ENCODE data around the gene ORC3.
"Not testable (repeated sequence)": the region's sequence is repeated elsewhere in the genome, so short reads cannot be mapped to it uniquely, and the experiment has no call there.

The ORC3 gene

DNA sequence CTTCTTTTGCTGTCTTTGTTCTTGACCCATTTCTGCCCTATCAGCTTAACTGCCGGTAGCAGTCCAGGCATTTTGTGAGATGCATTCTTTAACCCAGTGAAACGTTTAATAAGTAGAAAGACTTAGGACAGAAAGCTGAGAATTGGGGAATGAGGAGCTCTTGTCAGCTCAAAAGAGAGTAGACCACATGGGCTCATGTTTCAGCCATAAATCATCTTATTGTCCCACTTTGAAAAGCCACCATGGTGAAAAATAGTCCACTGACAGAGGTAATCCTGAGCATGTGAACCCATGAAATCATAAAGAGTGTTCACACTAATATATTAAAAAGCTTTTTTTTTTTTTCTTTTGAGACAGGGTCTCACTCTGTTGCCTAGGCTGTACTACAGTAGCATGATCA is 16.3 kb downstream of the ORC3 start:
- DNase-seq, result no peak

DNA sequence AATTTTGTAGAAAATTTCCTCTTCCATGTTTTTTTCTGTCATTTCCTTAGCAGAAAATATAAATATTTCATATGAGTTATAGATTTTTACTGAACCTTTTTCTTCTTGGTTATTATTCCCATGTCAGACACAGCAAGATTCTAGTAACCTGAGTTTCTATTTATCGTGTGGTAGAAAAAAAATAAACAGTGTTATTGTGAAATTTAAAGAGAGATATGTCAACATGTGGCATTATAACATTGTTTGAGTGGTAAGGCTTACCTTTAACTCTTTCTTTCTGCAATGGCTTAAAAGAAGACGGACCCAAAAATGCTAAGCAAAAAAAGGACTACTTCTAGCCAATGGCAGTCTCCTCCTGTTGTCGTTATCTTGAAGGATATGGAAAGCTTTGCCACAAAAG is 18.9 kb downstream of the ORC3 start:
- DNase-seq, result no peak

DNA sequence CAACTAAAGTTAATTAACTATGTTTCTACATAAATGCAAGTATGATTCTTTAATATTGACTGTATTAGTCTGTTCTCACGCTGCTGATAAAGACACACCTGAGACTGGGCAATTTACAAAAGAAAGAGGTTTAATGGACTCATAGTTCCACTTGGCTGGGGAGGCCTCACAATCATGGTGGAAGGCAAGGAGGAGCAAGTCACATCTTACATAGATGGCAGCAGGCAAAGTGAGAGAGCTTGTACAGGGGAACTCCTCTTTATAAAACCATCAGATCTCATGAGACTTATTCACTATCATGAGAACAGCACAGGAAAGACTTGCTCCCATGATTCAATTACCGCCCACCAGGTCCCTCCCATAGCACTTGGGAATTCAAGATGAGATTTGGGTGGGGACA is 23.1 kb downstream of the ORC3 start:
- DNase-seq, result not testable (repeated sequence)

DNA sequence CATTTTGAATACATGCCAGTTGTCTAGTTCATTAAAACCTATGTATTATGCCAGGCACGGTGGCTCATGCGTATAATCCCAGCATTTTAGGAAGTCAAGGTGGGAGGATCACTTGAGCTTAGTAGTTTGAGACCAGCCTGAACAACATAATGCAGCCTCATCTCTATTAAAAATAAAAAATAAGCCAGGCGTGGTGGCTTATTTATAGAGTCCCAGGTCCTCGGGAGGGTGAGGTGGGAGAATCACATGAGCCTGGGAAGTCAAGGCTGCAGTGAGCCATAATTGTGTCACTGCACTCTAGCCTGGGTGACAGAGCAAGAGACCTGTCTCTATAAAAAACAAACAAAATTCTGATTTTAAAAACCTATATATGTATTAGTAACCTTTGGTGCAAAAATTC is 27.5 kb downstream of the ORC3 start:
- no peak for DNase-seq

DNA sequence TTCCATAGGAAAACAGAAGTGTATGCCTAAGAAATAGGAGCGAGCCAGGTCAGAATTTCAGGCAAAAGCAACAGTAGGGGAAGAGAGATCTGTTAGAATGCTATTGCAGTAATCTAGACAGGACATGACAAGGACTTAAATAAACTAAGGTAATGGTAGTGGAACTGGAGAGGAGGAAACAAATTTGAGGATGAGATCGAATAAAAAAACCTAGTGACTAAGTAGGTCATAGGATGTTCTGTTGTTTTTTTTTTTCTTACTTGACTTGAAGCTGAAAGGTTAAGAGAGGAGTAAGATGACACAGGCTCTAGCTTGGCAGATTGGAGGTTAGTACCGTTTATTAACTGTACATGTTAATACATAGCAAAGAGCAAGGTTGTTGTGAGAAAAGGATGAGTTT is 28.6 kb downstream of the ORC3 start:
- DNase-seq, result no peak

DNA sequence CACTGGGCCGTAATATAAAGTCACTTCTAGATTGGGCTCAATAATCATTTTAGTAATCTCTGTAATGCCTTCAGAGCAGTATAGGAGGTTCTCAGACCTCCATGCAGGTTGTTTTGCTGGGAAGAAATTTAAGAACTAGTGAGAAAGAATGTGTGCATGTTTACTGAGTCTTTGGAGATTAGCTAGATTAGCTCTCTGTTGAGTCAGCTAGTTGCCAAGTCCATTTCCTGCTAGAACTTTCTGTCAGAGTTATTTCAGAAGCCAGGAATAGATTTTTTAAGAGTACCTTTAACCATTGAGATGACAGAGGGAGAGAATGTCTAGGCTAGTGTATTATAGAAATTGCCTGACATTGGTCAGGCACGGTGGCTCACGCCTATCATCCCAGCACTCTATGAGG is 33.3 kb downstream of the ORC3 start:
- DNase-seq, result no peak

DNA sequence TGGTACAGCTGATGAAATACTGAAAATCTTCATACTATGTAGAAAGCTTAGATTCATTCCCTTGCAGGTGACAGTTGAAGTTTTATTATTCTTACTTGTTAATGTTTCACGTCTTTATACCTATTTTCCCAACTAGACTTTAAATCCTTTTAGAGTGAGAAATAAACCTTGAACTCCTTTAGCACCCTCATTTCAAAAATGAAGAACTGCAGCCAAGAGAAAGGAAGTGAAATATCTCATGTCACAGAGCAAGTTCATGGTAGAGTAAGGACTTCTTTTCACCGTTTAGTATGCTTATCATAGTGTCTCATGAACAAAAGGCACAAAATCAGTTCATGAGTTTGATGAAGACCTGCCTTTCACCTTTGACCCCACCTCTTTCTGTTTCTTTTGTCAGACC is 38.5 kb downstream of the ORC3 start:
- no peak for DNase-seq

DNA sequence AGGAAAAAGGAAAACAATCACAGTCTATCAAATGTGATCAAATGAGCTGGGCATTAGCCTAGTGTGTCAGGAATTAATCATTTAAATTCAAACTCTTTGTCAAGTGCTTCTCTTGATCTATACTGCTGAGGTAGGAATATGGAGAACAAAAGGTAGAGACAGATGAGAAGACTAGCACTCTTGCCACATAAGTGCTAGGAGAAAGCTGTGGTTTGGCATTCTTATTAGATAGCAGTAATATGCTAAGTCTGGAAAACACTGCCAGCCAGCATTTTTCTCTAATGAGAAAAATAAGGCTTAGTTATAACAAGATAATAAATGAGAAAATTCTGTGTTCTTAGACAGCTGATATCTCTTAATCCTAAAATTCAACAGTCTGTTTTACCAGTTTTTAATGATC is 38.9 kb downstream of the ORC3 start:
- DNase-seq, result no peak

DNA sequence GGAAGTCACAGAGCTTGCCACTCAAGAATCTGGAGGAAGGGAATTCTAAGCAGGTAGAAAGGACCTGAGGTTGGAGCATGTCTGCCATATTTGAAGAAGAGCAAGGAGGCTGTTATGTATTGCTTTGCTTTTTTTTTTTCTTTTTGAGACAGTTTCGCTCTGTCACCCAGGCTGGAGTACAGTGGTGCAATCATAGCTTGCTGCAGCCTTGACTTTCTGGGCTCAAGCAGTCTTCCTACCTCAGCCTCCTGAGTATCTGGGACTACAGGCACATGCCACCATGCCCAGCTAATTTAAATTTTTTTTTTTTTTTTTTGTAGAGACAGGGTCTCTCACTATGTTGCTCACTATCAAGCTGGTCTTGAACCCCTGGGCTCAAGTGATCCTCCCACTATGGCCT is 40.8 kb downstream of the ORC3 start:
- no peak for DNase-seq

DNA sequence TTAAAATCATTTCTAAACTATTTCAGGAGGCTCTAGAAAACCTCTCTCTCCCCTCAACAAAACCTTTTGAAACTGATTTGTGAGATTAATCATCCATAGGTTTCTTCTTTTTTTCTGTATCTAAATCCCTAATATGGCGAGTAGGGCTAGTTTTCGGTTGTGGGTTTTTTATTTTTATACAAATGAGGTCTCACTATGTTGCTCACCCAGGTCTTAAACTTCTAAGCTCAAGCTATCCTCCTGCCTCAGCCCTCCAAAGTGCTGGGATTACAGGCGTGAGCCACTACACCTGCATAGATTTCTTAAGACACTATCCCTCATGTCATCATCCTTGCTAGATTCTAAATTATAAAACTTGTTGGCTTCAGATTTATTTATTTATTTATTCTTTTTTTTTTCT is 43.9 kb downstream of the ORC3 start:
- no peak for DNase-seq

DNA sequence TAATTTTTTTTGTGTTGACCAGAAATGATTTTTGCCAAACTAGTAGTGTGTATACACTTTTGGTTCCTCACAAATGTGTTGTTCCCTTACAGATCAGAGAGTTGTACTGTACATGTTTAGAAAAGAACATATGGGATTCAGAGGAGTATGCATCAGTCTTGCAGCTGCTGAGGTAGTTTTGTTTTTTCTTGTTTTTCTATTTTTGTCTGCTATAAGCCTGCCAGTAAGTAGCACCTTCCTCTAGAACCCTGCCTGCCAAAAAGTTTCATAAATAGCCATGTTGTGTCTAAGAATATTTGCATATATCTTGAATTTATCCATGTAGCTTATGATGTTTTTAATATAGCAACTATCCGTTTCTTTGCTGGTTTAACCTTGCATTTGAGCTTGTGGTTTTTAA is 46.4 kb downstream of the ORC3 start:
- no peak for DNase-seq

DNA sequence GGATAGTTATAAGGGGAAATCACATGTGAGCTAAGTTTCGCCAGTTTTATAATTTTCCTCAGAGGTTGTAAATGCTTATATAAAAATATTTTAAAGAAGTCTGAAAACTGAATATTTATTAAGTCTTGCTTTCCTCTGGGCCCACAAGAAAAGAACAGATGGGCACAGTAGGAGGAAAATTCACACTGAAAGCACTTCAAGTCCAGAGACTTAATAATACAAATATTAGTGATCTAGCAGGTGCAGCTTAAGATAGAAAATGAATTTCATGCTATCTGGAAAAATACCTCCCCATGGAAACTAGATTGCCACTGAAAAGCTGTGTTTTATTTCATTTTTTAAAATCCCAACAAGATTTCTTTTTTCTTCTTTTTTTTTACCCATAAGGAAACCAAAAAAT is 47.2 kb downstream of the ORC3 start:
- no peak for DNase-seq

DNA sequence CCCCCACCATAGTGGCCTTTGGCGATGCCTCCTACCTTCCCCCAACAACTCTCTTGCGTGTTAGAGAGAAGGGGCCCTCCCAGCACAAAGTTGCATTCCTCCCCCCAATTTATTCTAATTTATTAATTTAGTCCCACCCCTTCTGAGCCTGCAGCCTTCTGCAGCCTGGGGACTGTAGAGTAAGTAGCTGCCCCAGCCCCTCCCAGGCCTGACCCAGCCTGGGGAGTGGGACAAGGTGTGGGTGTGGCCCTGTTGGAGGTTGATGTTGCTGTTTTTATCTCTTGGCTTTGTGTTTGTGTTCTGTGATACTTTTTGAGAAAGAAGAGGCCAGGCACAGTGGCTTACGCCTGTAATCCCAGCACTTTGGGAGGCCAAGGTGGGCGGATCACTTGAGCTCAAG is 49.4 kb downstream of the ORC3 start:
- DNase-seq, result no peak

DNA sequence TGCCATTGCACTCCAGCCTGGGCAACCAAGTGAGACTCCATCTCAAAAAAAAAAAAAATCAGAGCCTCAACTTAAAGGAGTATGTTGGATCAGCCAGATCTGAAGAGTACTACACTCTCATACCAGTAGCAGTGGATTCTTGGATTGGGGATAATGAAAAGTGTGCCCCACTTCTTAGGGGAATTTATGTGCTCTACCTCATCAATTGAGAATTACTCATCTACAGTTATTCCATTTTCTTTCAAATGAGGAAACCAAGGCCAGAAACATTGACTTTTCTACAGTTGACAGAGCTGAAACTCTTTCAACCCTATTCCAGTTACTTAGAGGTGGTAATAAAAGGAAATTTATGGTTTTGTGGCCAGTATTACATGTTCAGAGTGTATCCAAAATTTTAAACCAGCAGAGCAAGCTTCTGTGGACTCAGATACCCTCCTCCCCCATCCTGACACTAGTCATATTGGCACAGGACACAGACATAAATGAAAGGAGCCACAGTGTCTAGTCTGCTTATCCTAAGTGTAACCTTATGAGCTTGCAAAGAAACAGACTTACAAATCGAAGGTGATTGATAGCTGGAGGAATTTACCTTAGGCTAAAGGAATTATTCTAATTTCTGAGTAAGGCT is 51.2 kb downstream of the ORC3 start:
- no peak for DNase-seq

DNA sequence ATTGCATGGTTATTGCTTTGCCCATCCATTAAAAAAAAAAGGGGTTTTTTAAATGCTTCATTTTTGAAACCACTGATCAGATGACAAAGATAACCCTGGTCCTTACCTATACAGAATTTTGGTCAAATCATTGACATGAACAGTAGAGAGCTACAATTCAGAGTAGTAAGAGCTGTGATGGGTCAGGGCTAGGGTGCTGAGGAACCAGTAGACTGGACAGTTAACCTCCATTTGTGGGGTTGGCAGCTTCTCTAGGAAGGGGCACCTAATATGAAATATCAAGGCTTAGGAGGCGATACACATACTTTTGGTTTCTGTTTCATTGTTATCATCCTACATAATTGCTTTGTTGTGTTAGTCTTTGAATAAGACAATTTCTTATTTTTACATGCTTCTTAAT is 55.1 kb downstream of the ORC3 start:
- DNase-seq, result no peak

DNA sequence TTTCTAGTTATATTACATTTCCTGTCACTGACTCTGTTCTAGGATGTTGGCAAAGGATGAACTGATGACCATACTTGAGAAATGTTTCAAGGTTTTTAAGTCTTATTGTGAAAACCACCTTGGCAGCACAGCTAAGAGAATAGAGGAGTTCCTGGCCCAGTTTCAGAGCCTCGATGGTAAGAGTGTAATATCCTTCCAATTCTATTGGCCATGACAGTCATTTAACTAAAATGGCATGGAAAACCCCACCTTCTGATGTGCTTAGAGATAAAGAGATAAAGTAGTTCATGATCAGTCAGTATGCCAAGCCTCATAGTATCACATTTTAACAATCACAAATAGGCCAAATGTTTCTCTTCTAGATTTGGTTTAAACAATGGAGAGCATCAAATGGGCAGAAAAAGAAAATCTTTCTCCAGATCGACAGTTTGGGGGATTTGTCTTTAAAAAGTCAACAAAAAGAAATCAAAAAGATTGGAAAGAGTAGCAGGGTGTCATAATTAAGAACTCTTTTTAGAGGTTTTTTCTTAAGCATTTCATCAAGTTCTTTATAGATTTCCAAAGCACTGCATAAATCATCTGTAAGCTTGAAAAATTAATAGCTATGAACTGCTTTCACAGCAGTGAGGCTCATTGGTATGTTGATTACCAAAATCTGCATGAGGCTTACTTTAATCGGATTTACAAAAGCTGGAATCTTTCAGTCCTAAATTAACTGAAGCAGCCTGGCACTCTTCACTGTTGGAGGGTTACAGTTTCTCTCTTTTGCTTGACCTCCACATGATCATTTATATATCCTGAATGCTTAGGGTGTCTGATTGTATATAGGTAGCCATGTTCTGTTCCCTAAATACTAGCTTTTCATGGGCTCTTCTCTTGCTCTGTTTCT is 63.4 kb downstream of the ORC3 start:
- no peak for DNase-seq

DNA sequence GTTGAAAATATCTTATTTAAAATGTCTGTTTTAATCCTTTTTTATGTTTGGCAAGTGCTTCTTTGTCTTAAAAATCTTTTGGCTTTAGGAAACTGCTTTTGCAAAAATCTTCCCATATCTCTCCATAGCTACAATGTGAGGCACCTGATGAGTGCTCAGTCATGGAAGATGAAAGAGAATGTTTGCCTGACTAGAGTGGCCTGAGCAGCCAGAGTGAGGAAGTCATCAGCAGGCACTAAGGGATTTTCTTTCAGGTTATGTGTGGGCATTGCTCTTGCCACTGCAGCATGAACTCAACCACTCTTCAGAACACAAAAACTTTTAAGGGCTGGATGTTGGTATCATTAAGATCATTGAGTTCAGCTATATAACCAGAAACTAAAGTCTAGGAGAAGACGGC is 64.2 kb downstream of the ORC3 start:
- DNase-seq, result no peak

DNA sequence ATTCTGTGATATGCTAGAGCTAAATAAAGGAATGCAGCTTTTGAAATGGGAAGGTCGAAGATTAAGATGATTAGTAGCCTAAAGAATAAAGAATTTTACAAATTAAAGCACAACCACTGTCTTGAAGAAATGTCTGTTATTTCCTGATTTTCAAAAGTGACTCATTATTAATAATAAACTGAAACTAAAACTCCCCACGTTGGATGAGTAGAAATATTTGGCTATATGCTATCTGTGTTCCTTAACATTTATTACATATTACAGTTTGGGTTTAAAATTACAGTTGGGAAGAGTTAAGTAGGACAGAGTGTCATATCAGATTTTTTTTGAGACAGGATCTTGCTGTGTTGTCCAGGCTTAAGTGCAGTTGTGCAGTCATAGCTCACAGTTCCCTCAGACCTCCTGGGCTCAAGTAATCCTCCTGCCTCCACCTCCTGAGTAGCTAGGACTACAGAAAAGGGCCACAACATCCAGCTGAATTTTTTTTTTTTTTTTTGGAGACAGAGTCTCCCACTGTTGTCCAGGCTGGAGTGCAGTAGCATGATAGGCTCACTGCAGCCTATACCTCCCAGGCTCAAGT is 65.0 kb downstream of the ORC3 start:
- no peak for DNase-seq

DNA sequence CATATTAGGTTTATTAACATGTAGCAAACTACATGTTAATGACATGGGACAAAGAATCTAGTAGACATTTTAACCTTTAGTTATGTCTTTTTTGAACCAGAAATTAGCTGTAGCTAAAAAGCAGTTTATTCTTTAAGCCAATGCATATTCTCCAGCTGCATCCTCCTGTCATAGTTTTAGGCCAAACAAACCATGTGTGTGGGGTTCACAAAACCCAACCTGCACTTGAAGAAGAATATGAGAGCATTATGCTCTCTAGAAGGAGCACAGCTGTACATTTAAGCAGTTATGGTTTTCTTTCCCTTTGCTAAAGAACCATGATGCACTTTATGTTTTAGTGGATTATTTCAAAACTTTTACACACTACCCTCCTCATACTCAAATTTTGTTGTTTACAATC is 65.9 kb downstream of the ORC3 start:
- DNase-seq, result no peak

DNA sequence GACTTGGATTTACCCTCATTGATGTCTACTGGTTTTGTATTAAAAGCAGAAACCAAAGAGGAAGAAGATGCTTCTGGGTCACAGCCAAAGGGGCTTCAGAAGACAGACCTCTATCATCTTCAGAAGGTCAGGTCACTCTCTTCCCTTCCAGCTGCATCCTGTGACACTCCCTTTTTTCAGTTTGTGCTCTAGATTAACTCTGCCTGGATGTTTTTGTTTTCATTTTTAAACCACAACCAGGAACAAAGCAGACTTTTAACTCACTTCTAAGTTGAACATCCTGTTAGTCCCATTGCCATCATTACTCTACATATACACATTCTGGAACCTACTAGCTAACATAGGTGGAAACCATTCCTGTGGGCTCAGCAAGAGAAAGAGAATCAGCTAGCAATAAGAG is 66.9 kb downstream of the ORC3 start:
- no peak for DNase-seq

DNA sequence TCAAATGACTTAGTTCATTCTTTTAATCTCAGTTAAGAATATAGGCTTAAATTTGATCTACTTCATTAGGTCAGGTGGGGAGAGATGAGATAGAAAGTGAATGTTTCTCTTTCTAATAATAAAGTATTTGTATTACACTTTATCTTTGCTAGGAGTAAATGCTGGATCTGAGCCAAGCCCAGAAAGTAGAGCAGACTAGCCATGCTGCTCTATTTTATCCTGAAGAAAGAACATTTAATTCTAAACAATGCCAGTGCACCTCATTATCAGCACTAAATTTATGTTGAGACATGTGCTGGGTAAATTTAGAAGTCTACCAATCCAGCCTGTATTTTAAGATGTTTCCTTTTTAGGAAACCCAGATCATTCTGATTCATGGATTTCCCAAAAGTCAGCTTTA is 68.6 kb downstream of the ORC3 start:
- no peak for DNase-seq

DNA sequence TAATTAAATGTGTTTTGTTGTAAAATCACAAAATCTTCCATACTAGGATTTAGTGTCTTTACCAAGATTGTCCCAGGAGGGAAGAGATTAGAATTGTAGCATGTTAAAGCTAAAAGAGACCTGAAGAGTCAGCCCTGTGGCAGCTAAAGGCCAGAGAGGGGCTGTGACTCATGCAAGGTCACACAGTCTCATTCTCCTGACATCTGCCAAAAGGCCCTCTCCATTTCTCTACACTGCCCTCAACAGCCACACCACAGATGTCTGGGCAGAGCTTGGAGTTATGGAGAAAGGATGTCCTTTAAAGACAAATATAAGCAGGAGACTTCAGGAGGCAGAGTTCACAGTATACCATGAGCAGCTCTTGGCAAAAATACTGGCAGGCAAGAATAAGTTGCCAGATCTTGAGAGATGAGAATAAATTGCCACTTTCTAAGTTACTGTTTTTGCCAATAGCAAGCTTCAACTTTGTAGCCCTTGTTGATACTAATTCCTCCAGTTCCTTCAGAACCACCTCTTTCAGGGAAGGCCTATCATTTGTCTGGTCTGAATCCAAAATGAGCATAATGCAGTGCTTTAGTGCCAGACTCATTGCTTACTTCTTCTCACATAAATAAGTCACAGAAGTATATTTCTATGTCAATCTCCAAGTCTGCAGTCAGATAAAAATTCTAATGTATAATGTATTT is 70.4 kb downstream of the ORC3 start:
- no peak for DNase-seq

DNA sequence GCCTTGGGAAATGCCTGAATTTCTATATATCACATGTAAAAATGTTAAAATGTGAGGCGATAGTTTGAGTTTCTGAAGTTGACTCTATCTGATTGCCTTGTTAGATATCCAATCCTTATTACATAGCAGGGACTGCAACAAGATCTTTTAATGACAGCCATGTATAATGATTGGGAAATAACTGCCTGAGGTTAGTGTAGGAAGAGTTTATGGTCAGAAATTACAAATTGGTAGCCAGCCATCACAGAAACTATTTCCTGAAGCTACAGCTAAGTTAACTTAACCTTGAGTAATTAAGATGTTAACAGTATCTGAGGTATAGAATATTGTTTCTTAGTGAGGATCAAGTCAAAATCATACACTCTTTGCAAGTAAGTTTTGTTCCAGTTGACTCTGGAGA is 71.1 kb downstream of the ORC3 start:
- no peak for DNase-seq

DNA sequence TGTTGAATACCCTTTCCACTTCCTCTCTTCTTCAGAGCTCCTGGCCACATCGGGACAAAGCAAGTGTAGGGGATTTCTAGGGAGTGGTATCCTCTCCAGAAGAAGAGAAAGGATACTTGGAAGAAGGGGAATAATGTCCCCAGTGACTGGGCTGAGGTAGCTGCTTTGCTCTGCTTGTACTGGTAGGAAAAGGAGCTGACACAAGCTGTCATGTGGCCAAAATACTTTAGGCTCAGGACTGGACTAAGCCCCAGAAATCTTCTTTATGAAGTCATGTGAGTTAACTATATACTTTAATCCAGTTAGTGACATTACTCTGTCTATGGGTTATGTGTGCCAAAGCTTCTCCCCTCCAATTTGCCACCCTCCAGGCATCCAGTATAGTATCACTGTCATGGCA is 71.6 kb downstream of the ORC3 start:
- DNase-seq, result no peak

All from activated effector memory CD4-positive, alpha-beta T cell treated with Interleukin-2 at 50 U/mL for 16 hours (primary cell).